Adrenal gland (tissue), 5 donors: ENCODE measurements around the gene PSAPL1.

Source experiments
- POLR2A ChIP-seq, 2 donors: fragments of 450-650 bp; IDR thresholded peaks; one replicate each; pipeline ENCODE4 v1.6.1; 2017; ENCODE audit warnings: antibody characterized with exemption in 2 of 2, mild to moderate bottlenecking in 2 of 2, moderate library complexity in 1 of 2
- TF ChIP-seq, protein P1 (sequence below), 6 experiments: fragments of 450-650 bp in 4 of 6; fragments of 200-600 bp in 2 of 6; sonication (generic) in 1 of 6; IDR thresholded peaks; 1 replicate in 5 of 6; 2 replicates in 1 of 6; pipeline versions ENCODE4 v1.5.1 to v1.8.0; 2016 to 2021; ENCODE audit warnings: antibody characterized with exemption in 6 of 6, mild to moderate bottlenecking in 2 of 6, moderate library complexity in 1 of 6
- donor health status: DM: no; HTN: no; CAD: no.

DNA sequence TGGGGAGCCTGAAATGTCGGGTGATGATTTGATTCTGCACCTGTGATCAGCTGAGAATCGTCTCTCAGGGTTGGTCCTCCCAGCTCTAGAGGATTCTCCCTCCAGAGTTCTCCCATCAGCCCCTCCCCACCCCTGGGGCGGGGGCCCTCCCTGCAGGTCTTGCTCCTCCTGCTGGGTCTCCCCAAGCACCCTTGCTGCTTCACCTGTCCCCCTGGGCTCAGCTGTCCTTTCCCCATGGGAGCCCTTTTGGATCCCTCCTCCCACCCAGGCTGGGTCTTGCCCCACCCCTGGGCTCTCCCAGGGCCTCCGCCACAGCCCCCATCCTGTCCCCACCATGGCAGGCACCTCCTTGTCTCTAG is 22.2 kb downstream of the PSAPL1 start:
- no peak for TF ChIP-seq POLR2A (IDR thresholded peaks at IDR 0.05)
- TF ChIP-seq, protein P1, sequence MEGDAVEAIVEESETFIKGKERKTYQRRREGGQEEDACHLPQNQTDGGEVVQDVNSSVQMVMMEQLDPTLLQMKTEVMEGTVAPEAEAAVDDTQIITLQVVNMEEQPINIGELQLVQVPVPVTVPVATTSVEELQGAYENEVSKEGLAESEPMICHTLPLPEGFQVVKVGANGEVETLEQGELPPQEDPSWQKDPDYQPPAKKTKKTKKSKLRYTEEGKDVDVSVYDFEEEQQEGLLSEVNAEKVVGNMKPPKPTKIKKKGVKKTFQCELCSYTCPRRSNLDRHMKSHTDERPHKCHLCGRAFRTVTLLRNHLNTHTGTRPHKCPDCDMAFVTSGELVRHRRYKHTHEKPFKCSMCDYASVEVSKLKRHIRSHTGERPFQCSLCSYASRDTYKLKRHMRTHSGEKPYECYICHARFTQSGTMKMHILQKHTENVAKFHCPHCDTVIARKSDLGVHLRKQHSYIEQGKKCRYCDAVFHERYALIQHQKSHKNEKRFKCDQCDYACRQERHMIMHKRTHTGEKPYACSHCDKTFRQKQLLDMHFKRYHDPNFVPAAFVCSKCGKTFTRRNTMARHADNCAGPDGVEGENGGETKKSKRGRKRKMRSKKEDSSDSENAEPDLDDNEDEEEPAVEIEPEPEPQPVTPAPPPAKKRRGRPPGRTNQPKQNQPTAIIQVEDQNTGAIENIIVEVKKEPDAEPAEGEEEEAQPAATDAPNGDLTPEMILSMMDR (IDR thresholded peaks at IDR 0.05): no peak
